GM18519 (cell line): Measurements from ENCODE around the gene RNF32.

Experiments
- ATAC-seq: cut with Tn5 transposase; IDR thresholded peaks from one replicate; pipeline ENCODE4 v1.9.1; 2021; ENCODE audit warnings: mild to moderate bottlenecking, moderate library complexity; ENCODE audit not compliant: unreplicated experiment, low FRiP score

RNF32 gene

GRCh38 chr7:156722043-156722826 is 81.7 kb downstream of the RNF32 start:
- no peak for ATAC-seq

GRCh38 chr7:156725073-156725472 is 84.5 kb downstream of the RNF32 start:
- ATAC-seq, result no peak

- no peak for ATAC-seq
Measured at GRCh38 chr7:156725936-156726335, 85.4 kb downstream of the RNF32 start.
